HK-2 (cell line): Measurements from ENCODE around the gene USP34.
A peak's percentile ranks its signal among the peaks of the same experiment; 100 is the strongest.
"Not testable (repeated sequence)": the region's sequence is repeated elsewhere in the genome, so short reads cannot be mapped to it uniquely, and the experiment has no call there.

Source experiments
- DNase-seq: peaks from one replicate; pipeline ENCODE4 v3.0.0-alpha.2; 2018; ENCODE audit not compliant: unreplicated experiment

Gene USP34

DNA sequence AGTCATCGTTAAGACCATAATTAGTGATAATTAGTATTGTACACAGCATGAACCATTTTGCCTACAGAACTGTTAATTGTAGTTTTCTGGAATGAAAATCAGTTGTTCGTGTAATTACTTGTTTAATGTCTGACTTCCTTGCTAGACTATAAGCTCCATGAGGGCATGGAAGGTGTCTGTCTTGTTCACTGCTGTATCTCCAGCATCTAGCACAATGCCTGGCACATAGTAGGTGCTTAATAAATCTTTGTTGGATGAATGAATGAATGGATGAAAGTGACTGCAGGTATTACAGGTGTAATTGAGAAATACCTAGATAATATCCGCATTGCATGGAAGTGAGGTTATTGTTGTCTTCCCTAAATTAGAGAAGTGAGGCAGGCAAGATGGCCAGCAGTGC is 287.1 kb downstream of the USP34 start:
- no peak for DNase-seq

DNA sequence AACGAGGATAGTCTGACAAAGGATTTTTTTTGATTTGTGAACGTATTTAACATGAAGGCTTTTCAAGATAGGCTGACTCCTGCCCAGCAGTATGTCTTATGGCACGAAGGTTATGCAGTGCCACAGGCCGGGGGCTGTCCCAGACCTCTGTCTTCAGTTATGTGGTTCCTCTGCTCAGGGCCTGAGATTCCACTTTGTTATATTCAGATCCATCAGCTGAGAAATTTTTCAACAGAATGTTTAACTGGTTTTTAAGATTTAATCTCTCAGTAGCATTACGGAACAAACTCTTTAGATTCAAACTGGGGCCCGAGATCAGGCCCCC is 288.9 kb downstream of the USP34 start:
- no peak for DNase-seq

DNA sequence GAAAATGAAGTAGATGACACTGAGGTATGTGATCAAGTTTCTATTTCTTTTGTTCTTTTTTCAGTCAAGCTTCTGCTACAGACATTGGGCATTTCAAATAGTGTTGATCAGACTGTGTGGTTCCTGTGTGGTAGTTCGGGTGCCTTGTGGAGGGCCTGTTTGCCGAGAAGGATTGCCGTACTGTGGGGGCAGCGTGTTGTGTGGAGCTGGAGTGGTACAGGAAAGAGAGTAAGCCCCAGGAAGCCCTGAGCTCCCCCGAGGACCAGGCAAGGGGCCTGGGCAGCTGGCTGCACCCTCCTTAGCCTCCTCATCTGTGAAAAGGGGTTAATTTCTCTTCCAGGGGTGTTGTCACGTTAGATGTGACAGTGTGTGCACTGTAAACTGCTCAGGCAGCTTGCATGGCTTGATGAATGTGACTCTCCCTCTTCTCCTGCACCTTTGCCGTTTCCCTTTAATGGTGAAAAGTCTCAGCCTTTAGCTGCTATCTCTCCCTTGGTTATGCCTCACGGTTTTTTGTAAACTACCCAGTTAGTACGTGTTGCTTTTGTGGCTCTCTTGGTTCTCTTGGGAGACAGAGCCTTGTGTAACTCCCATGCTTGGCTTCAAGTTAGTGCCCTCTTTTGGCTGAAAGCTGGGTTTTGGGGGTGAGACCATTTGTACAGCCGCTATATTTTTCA is 289.4 kb downstream of the USP34 start:
- DNase-seq = no peak

DNA sequence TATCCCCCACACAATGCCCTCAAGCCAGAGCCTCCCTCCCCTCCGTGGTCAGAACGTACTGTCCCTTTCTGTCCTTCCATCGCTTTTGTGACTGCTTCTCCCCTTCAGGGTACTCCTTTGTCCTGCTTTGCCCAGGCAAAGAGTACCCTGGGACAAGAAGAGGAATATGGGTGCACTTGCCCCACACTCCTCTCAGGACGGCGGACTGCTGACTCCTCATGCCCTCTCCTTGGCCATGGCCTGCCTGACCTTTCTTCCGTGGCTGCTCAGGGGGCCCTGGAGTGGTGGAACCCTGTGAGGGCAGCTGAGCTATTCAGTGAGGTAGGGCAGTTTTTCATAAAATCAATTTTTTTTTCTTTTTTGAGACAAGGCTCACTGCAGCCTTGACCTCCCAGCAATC is 290.2 kb downstream of the USP34 start:
- DNase-seq = no peak

DNA sequence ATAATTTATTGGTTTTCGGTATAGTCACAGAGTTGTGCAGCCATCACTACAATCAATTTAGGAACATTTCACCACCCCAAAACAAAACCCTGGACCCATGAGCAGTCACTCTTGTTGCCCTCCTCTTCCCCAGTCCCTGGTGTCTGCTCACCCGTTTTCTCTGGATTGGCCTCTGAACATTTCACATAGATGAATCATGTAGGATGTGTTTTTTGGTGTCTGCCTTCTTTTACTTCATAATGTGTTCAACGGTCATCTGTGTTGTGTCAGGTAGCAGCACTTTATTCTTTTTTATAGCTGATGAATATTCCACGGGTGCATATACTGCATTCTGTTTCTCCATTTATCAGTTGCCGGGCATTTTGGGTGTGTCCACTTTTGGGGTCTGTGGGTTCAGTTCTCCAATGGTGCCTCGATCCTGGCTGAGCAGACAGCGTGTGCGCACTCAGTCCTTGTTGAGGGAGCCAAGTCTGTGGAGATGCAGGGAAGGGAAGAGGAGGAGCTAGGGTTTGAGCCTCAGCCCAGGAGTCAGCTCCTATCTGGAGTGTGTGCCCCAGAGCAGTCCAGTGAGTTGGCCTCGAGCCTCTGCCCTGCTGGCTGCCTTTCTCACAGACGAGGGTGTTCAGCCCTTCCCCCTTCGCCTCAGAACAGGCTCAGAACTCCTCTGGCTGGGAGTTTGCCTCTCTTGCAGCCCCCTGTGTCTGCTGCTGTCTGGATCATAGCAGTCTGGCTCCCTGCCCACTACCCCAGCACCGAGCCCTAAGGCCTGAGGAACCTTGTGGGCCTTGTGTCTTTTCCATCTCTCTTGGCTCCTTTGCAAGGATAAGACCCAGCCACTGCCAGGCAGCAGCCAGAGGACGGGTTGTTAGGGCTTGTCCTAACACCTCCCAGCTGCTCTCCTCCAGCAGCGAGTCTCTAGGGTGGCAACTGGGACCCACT is 290.9 kb downstream of the USP34 start:
- no peak for DNase-seq

DNA sequence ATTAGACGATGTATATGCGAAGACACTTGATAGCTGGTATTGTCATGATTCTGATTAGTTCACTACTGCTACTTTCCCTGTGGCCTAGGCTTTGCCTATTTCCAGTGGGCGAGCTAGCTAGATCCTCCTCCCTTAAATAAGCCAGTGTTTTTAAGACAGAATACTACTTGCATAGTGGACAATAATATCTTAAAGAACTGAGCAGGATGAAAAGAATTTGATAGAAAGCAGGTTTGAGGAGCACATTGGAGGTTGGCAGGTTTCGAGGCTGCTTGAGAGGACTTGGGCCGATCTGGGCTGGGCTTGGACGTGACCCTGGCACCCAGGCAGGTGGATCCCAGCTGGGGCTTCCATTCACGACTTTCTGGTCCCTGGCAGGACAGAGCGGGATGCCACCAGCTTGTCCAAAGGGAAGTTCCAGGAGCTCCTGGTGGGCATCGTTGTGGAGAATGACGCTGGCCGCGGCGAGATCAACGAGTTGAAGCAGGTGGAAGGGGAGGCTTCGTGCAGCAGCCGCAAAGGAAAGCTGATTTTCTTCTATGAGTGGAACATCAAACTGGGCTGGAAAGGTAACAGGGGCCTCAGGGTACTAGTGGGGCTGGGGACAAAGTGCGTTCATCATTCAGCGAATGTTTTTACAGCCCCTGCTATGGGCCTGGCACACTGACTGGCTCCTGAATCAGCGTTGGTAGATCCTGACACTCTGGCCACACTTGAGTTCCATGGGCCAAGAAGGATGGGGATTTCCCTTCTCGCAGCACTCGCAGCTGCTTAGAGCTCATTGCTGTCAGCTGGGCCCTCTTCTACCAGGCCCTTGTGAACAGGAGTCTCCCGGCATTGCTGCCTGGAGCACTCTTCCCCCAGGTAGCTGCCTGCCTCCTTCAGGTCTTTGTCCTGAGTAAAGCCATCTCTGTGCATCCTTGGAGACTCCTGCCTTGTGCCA is 292.0 kb downstream of the USP34 start:
- no peak for DNase-seq

DNA sequence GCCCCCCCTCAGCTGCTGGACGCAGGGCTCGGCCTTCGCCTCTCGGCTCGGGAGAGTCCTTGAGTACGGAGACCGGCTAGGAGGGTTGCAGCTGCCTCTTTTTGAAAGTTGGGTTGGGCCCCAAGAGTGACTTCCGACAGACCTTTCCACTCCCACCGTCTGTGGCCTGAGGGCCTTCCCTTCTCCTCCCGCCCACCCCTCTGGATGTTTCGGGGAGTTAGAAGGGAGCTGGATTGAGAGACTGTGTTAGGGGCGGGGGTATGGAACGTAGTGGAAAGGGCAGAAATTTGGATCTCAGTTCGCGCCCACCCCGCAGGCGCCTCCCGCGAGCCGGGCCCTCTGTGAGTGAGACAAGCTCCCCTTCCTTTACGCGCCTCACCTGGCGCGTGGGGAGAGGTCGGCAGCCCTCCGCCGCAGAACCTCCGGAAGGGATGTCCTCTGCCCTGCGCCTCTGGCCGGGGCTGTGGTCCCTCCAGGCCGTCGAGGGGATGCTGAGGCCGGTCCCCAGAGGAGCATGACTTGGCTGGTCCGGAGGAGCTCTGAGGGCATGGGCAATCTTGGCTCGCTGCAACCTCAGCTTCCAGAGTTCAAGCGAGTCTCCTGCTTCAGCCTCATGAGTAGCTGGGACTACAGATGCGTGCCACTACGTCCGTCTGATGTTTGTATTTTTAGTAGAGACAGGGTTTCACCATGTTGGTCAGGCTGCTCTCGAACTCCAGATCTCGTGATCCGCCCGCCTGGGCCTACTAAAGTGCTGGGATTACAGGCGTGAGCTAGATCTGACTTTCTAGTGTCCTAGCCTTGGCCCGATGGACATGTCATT is 292.9 kb downstream of the USP34 start:
- no peak for DNase-seq

DNA sequence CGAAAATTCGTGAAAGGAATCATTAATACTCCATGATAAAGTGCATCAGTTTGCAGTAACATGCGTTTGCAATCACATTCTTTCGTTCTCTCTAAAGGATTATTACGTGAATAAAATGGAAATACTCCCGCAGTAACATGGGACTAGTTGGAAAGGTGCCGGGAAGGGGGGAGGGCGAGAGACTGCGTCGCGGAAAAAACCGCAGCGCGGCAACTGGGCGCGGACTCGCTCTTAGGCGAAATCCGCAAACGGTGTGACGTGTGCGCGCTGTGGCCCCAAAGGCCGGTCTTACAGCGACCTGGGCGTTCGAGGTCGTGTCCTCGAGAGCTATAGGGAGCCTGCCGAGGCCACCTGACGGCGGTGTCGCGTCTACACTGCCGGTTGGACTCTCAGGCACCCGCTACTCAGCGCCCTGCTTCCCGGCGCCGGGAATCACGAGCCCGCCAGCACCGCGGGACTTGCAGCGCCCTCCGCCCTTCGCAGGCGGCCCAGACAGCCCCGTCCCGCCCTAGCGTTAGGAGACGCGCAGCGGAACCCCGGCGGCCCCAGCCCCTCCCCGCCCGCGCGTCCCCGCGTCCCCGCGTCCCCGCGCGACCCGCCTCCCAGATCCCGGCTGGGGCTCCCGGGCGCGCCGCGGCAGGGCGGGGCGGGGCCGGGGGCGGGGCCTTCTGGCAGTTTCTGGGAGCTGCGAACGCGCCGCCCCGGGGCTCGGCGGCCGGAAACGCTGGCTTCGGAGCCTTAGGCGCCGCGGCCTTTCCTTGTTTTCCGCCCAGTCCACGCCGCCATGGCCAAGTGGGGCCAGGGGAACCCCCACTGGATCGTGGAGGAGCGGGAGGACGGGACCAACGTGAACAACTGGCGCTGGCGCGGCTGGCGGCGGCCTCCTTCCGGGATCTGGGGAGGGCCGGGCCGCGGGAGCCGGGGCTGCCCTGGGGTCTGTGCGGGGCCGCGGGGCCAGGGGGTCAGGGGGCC is 293.8 kb downstream of the USP34 start:
- peak; percentile 96 for DNase-seq

DNA sequence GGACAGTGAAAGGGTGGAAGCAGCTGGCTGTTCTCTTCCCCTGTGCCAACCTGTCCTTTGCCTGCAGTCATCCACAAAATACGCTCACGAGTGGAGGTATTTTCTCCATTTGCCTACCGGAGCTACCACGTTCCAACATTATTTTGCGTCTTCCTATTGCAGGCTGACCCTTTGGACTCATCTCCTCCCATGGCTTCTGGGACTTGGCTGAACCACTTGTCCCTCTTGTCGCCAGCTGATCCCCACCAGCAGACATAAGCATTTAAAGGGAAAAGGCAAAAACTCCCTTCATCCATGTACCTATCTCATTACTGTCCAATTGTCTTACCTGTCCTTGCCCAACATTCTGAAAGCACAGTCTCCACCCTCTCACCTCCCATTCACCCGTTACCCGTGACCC is 295.9 kb downstream of the USP34 start:
- DNase-seq = no peak

DNA sequence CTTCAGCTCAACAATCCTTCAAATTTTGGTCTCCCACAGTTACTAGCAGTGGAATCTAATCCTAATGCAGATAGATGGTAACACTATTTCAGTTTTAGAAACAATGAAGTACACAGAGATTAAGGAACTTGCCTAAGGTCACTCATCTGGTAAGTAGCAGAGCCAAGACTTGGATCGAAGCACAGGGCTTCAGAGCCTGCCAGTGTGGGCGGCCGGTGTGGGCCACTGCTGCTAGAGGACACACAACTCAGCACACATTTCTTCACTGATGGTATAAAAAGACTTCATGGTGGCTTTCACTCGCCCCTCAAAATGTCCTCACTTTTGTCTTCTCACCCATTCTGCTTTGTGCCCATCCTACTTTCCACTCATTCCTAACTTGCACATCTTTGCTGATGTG is 297.8 kb downstream of the USP34 start:
- DNase-seq = no peak

DNA sequence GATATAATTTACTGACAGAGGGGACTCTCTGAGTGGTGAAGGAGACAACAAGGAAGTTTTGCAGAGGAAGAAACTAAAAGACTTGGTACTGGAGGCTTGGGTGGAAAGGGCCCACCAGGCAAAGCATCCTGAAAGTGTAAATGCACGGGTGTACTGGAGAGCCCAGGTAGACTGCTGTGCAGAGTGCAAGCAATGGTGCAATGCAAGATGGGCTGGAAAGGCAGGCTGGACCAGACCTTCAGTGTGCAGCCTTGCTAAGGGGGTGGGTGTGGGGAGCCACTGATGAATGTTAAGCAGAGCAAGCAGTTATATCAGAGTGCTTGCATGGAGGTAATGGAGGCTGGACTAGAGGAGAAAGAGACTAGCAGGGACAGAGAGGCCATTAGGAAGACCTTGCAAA is 298.2 kb downstream of the USP34 start:
- DNase-seq = no peak

DNA sequence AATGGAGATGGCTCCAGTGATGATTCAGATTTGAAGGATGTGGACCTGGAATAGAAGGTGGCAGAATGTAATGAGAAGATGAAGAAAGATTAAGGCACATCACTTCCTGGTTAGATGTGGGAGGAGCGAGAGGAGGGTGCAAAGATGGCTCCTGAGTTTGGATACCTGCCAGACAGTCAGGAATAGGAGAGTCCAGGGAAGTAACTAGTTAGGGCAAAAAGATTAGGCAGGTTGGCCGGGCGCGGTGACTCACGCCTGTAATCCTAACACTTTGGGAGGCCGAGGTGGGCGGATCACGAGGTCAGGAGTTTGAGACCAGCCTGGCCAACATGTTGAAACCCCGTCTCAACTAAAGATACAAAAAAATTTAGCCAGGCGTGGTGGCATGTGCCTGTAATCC is 303.3 kb downstream of the USP34 start:
- no peak for DNase-seq

DNA sequence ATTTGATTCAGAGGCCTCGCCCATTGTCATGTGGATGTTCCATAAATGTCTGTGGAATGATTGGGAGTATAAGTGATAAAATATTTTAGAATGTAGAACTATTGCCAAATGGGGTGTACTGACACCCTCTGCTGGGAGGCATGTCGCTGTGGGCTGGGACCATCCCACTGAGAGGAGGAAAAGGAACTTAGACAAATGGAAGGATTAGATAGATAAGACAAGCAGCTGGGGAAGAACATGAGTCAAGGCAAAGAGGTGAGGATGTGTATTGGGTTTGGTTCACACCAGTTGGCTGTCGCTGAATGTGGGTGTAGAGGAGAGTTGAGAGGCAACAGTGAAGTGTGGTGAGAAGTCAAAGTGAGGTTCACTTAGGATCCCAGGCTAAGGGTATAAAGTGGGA is 304.9 kb downstream of the USP34 start:
- DNase-seq = no peak

DNA sequence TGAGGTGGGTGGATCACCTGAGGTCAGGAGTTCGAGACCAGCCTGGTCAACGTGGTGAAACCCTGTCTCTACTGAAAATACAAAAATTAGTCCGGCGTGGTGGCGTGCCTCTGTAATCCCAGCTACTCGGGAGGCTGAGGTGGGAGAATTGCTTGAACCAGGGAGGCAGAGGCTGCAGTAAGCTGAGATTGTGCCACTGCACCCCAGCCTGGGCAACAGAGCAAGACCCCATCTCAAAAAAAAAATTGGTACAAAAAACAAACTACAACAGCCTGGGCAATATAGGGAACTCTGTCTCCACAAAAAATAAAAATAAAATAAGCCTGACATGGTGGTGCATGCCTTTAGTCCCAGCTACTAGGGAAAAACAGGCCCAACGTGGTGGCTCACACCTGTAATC is 305.8 kb downstream of the USP34 start:
- not testable (repeated sequence) for DNase-seq

DNA sequence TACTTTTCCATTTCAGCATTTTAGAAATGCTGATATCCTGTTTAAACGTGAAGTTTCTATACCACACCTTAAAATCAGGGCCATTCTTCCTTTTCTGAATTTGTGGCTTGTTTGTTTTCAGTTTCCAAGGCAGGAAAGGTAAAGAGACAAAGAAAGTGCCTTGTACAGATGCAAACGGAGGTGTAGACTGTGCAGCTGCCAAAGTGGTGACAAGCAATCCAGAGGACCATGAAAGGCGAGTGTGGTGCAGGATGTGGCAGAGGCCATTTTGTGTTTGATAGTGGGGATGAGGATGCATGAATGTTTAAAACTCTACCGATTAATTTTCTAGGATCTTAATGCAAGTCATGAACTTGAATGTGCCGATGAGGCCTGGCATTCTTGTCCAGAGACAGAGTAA is 308.2 kb downstream of the USP34 start:
- DNase-seq = no peak

DNA sequence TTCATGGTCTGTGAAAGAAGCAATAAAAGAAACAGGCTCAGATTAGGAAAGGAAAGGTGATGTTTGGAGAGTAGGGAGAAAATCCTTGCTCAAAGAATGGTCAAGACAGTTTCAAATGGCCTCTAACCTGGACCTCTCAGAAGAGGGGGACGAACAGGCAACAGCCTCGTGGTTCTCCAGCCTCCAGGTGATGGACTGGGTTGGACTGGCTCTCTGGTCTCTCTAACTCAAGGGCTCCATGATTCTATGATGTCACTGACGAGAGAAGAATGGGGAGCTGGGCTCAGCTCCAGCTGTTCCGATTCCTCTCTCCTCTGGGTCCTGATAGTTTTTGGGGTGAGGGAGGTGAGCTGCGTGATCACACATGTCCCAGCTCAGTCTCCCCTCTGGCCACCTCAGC is 309.0 kb downstream of the USP34 start, which contains the start of gene C2orf74:
Gene C2orf74 (plus strand): TSS at position 301 of the 400 bp plus-strand sequence. CDS start 327 bp downstream, outside the sequence.
- DNase-seq = no peak

DNA sequence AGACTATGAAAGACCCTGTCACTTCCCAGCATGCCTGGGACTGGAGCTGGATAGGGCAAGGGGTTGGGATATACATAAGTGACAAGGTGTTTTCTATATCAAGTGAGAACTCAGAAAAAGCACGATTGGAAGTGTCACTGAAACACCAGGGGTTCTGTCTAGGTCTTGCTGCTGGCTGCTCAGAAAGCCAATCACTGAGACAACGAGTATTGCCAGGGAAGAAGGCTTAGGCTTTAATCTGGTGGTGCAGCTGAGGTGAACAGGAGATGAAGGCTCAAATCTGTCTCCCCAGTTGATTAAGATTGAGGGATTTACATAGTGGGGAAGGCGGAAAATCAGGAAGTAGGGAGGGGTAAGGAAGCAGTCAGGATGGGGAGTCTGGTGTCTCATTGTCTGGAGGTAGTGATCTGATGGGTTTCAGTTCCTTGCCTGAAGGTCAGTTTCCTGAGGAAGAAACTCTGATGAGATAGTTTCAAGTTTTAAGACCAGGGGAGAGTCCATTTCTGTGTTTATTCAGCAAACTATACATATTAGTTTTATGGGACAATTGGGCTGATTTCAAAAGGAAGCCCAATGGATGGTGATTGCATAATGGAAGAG is 312.4 kb downstream of the USP34 start:
- DNase-seq = no peak

DNA sequence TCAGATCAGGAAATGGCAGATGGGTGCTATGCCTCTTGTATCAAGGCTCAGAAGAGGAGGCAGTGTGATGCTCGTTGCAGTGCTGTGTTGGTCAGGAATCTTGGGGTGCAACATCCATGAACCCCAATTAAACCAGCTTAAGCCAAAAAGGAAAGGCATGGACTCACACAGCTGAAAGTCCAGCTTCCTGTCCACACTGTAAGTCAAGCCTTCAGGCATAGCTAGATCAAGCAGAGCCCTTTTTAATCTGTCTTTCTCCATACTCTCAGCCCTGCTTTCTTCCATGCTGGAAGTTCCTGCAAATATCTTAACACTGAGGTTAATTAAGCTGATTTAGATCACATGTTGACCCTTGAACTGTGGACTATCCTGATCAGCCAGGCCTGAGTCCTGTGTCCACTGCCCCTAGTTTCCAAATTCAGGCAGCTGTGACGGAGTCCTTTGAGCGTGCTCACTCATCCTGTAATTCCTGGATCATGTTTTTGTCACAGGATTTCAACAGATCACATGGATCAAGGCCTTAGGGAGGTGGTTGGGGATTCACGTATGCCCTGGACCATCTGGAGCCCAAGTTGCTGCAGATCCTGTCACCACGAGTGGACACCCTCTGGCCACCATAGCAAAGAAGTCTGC is 313.4 kb downstream of the USP34 start:
- no peak for DNase-seq

DNA sequence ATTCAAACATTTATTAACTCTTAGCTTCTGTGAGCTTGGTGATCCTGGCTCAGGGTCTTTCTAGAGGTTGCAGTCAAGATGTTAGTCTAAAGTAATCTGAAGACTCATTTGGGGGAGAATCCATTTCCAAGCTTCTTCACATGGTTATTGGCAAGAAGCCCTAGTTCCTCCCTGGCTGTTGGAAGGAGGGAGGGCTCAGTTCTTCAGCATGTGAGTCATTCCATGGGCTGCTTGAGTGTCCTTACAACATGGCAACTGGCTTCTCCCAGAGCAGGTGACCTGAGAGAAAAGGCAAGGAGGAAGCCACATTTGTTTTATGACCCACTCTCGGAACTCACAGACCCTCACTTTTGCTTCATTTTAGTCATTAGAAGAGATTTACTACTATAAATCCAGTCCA is 319.5 kb downstream of the USP34 start:
- DNase-seq = no peak
